ENCODE measurements around the gene NXF2.
"Not testable (repeated sequence)": the region's sequence is repeated elsewhere in the genome, so short reads cannot be mapped to it uniquely, and the experiment has no call there.

NXF2 gene

GRCh38 chrX:102246893-102247292, at the start of gene NXF2:
Gene NXF2, plus strand, starts transcription at chrX:102247167. Its CDS starts 59,912 bp downstream, at chrX:102307079.
- in situ Hi-C loops (cut with MboI; ENCODE audit: low sequenced_read_pairs) = not testable (repeated sequence)

- in situ Hi-C loops (cut with MboI; ENCODE audit: low sequenced_read_pairs) = not testable (repeated sequence)
These were observed 39.0 kb upstream of the NXF2 start for GRCh38 chrX:102207940-102208339.

GRCh38 chrX:102214986-102215385, 32.0 kb upstream of the NXF2 start, which contains the start of gene TCP11X1:
Gene TCP11X1, plus strand, starts transcription at chrX:102215301.
- in situ Hi-C loops (cut with MboI; ENCODE audit: low sequenced_read_pairs) = not testable (repeated sequence)

- in situ Hi-C loops (cut with MboI; ENCODE audit: low sequenced_read_pairs) = not testable (repeated sequence)
These were observed 30.5 kb upstream of the NXF2 start for GRCh38 chrX:102216497-102216896.

GRCh38 chrX:102235678-102236077, 11.3 kb upstream of the NXF2 start:
- in situ Hi-C loops (cut with MboI; ENCODE audit: low sequenced_read_pairs) = not testable (repeated sequence)

GRCh38 chrX:102240265-102240664, 6.7 kb upstream of the NXF2 start:
- in situ Hi-C loops (cut with MboI; ENCODE audit: low sequenced_read_pairs) = not testable (repeated sequence)

GRCh38 chrX:102272231-102272630, 25.3 kb downstream of the NXF2 start:
- in situ Hi-C loops (cut with MboI; ENCODE audit: low sequenced_read_pairs) = not testable (repeated sequence)

- in situ Hi-C loops (cut with MboI; ENCODE audit: low sequenced_read_pairs) = no loop called here
These were observed 91.2 kb downstream of the NXF2 start for GRCh38 chrX:102338162-102338561.

GRCh38 chrX:102339312-102340298, 92.6 kb downstream of the NXF2 start:
- in situ Hi-C loops (cut with MboI; ENCODE audit: low sequenced_read_pairs) = no loop called here

GRCh38 chrX:102341867-102342266, 94.9 kb downstream of the NXF2 start:
- in situ Hi-C loops (cut with MboI; ENCODE audit: low sequenced_read_pairs) = no loop called here

- in situ Hi-C loops (cut with MboI; ENCODE audit: low sequenced_read_pairs) = no loop called here
These were observed 98.9 kb downstream of the NXF2 start for GRCh38 chrX:102345916-102346315.
